ENCODE measurements around the gene PDE7B.

DNA sequence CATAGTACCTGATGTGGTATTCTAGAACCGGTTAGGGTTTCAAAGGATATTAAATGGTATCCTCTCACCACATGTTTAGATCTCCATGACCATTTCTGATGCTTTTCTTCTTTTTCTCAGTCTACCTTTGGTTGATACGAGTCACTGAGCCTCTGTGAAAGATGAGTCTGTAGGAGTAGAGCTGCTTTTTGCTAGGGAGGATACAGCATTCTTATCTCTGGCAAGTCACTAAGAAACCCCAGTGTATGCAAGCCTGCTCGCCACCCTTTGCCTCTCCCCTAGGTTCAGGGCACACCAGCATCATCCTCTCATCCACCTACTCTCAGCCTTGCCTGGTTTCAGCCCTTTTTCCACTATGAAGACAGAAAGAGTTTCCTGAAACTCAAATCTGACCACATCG, 308.7 kb downstream of the PDE7B start:
- TF ChIP-seq, protein P1, sequence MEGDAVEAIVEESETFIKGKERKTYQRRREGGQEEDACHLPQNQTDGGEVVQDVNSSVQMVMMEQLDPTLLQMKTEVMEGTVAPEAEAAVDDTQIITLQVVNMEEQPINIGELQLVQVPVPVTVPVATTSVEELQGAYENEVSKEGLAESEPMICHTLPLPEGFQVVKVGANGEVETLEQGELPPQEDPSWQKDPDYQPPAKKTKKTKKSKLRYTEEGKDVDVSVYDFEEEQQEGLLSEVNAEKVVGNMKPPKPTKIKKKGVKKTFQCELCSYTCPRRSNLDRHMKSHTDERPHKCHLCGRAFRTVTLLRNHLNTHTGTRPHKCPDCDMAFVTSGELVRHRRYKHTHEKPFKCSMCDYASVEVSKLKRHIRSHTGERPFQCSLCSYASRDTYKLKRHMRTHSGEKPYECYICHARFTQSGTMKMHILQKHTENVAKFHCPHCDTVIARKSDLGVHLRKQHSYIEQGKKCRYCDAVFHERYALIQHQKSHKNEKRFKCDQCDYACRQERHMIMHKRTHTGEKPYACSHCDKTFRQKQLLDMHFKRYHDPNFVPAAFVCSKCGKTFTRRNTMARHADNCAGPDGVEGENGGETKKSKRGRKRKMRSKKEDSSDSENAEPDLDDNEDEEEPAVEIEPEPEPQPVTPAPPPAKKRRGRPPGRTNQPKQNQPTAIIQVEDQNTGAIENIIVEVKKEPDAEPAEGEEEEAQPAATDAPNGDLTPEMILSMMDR (optimal IDR thresholded peaks at IDR 0.05 in 1 of 3, IDR thresholded peaks at IDR 0.05 in 1 of 3, conservative IDR thresholded peaks at IDR 0.05 in 1 of 3; ENCODE audit: extremely low read depth in 1 of 3, insufficient read depth in 2 of 3, low read length in 3 of 3) = no peak
- TF ChIP-seq EZH2 (IDR thresholded peaks at IDR 0.05; ENCODE audit: low read length) = no peak
